ENCODE data around the gene RBP4.

DNA sequence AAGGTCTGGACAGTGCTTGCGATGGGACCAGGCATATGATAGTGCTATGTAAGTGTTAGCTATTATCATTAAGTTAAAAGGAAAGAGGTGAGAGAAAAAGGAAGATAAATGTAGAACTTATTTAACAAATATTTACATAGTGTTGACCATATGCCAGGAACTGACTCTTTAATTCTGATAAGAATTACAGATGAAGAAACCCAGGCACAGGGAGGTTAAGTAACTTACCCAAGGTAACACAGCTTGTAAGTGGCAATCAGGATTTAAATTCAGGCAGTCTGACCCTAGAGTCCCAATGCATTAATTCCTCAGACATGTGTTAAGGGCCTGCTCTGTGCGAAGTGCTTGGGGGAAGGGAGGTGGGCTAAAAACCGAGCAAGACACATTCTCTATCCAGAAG is 23.5 kb downstream of the RBP4 start:
- no peak for TF ChIP-seq POLR2AphosphoS5 (IDR thresholded peaks at IDR 0.05; ENCODE audit: low read depth, low read length)
- no peak for TF ChIP-seq POLR2A (IDR thresholded peaks at IDR 0.05; ENCODE audit: low read depth, low read length)
- TF ChIP-seq TAF1 (IDR thresholded peaks at IDR 0.05; ENCODE audit: borderline replicate concordance, low read depth, low read length) = no peak

All from GM12892 (cell line).